A549 (cell line): Measurements from ENCODE around the gene HK1. TPM values are rescaled to one million over a fixed set of nuclear protein-coding genes. Genes with fewer than 3 reads are reported as not detected.
A peak's percentile ranks its signal among the peaks of the same experiment; 100 is the strongest.

ENCODE experiments used
- ATAC-seq, 2 experiments: fragments of 200-7000 bp in 1 of 2; fragments of >200 bp in 1 of 2; cut with Nextera tagmentation in 1 of 2; cut with Tn5 transposase in 1 of 2; 3 replicates each; pipeline versions ENCODE4 v1.8.0 to v1.9.1; 2018 to 2020; ENCODE audit warnings: mild to moderate bottlenecking in 1 of 2, moderate library complexity in 1 of 2
- CTCF ChIA-PET: fragments of 300-600 bp; sonication (Branson Sonifier 250); formaldehyde crosslinking; extraction: SDS; loops from one replicate; lab custom pipeline; 2021; ENCODE audit warnings: antibody characterized with exemption, inconsistent platforms; lab: Yijun Ruan, JAX
- POLR2A ChIA-PET: fragments of 350-600 bp; formaldehyde crosslinking; extraction: SDS; loops from one replicate; lab custom pipeline; 2021; ENCODE audit warnings: antibody characterized with exemption, inconsistent platforms; lab: Yijun Ruan, JAX
- DNase-seq, 2 experiments: peaks; one replicate each; pipeline versions ENCODE4 v3.0.0 to v3.0.0-alpha.2; 2011 to 2016; ENCODE audit warnings: low read depth in 1 of 2, low spot score in 1 of 2
- FAIRE-seq: peaks from 2 replicates; lab custom pipeline; 2011; peaks lifted over from hg19 to GRCh38; lab: Jason Lieb, UNC
- H3K27ac ChIP-seq, 2 experiments: fragments of >200 bp; sonication (Bioruptor Twin); formaldehyde crosslinking; 3 replicates each; pipeline ENCODE4 v1.5.1; 2016 to 2017
- H3K4me1 ChIP-seq: fragments of >200 bp; sonication (Bioruptor Twin); formaldehyde crosslinking; 3 replicates; pipeline ENCODE4 v1.6.1; 2016
- H3K4me2 ChIP-seq: fragments of >200 bp; sonication (Bioruptor Twin); formaldehyde crosslinking; 3 replicates; pipeline ENCODE4 v1.6.1; 2016
- H3K4me3 ChIP-seq: fragments of >200 bp; sonication (Bioruptor Twin); formaldehyde crosslinking; 3 replicates; pipeline ENCODE4 v1.5.1; 2016
- H3K9me3 ChIP-seq: fragments of >200 bp; sonication (Bioruptor Twin); formaldehyde crosslinking; 3 replicates; pipeline ENCODE4 v1.6.1; 2016
- CBX8 ChIP-seq: fragments of 200-600 bp; sonication (generic); IDR thresholded peaks from 2 replicates; pipeline ENCODE4 v1.6.1; 2016
- CEBPB ChIP-seq, 2 experiments: fragments of >200 bp in 1 of 2; sonication (Bioruptor Twin) in 1 of 2; formaldehyde crosslinking in 1 of 2; IDR thresholded peaks; 2 replicates each; pipeline ENCODE4 v1.6.1; 2012 to 2016
- CHD2 ChIP-seq: fragments of 150-350 bp; IDR thresholded peaks from 2 replicates; pipeline ENCODE4 v1.6.1; 2014; ENCODE audit warnings: low read length; ENCODE audit not compliant: partially characterized antibody
- CHD4 ChIP-seq: fragments of 200-600 bp; sonication (generic); IDR thresholded peaks from 2 replicates; pipeline ENCODE4 v1.6.1; 2016; ENCODE audit warnings: antibody characterized with exemption, mild to moderate bottlenecking, borderline replicate concordance
- E2F6 ChIP-seq: IDR thresholded peaks from 2 replicates; pipeline ENCODE4 v1.6.1; 2012; ENCODE audit warnings: low read depth, borderline replicate concordance
- EHF ChIP-seq: fragments of 250-450 bp; sonication (Bioruptor Pico); IDR thresholded peaks from 2 replicates; pipeline ENCODE4 v1.5.0; 2020; ENCODE audit warnings: mild to moderate bottlenecking
- FOSB ChIP-seq: fragments of 250-450 bp; sonication (Bioruptor Pico); IDR thresholded peaks from 2 replicates; pipeline ENCODE4 v1.5.0; 2020; ENCODE audit warnings: mild to moderate bottlenecking, moderate library complexity
- FOSL2 ChIP-seq, 2 experiments: fragments of 450-650 bp in 1 of 2; fragments of >200 bp in 1 of 2; sonication (Bioruptor Twin) in 1 of 2; formaldehyde crosslinking; IDR thresholded peaks; 2 replicates each; pipeline versions ENCODE4 v1.5.0 to v1.6.1; 2016 to 2020; ENCODE audit warnings: mild to moderate bottlenecking in 1 of 2, moderate library complexity in 1 of 2
- HDAC2 ChIP-seq: fragments of 200-600 bp; sonication (generic); IDR thresholded peaks from 2 replicates; pipeline ENCODE4 v1.6.1; 2016
- HOXA7 ChIP-seq: fragments of 250-450 bp; sonication (Bioruptor Pico); IDR thresholded peaks from 2 replicates; pipeline ENCODE4 v1.5.0; 2020; ENCODE audit warnings: mild to moderate bottlenecking, moderate library complexity
- HOXB13 ChIP-seq: fragments of 250-450 bp; sonication (Bioruptor Pico); IDR thresholded peaks from 2 replicates; pipeline ENCODE4 v1.5.0; 2020; ENCODE audit warnings: low read depth, mild to moderate bottlenecking, moderate library complexity
- HOXB5 ChIP-seq: fragments of 250-450 bp; sonication (Bioruptor Pico); IDR thresholded peaks from 2 replicates; pipeline ENCODE4 v1.5.0; 2020; ENCODE audit warnings: mild to moderate bottlenecking, moderate library complexity
- JUN ChIP-seq, 2 experiments: fragments of >200 bp; sonication (Bioruptor Twin); formaldehyde crosslinking; IDR thresholded peaks; 2 replicates in 1 of 2; 3 replicates in 1 of 2; pipeline ENCODE4 v1.6.1; 2016 to 2017
- KDM1A ChIP-seq: fragments of 200-600 bp; sonication (generic); IDR thresholded peaks from 2 replicates; pipeline ENCODE4 v1.6.1; 2016; ENCODE audit warnings: low read depth, mild to moderate bottlenecking
- KDM5A ChIP-seq: fragments of 200-600 bp; sonication (generic); IDR thresholded peaks from 2 replicates; pipeline ENCODE4 v1.6.1; 2016; ENCODE audit warnings: antibody characterized with exemption, mild to moderate bottlenecking
- MAFK ChIP-seq: fragments of 450-650 bp; IDR thresholded peaks from 2 replicates; pipeline ENCODE4 v1.6.1; 2014; ENCODE audit not compliant: partially characterized antibody
- MAZ ChIP-seq: fragments of 150-350 bp; IDR thresholded peaks from 2 replicates; pipeline ENCODE4 v1.6.1; 2014; ENCODE audit warnings: antibody characterized with exemption, low read depth, low read length, borderline replicate concordance
- MYC ChIP-seq: IDR thresholded peaks from 2 replicates; pipeline ENCODE4 v1.6.1; 2012; ENCODE audit warnings: mild to moderate bottlenecking, inconsistent platforms, low read length, improper control_type of control experiment, borderline replicate concordance
- NFE2L2 ChIP-seq: fragments of 150-350 bp; conservative IDR thresholded peaks from 2 replicates; pipeline ENCODE4 v1.6.1; 2014; ENCODE audit warnings: low read length
- NPAS2 ChIP-seq: fragments of 250-450 bp; sonication (Bioruptor Pico); IDR thresholded peaks from 2 replicates; pipeline ENCODE4 v1.8.0; 2022; ENCODE audit warnings: mild to moderate bottlenecking, moderate library complexity, borderline replicate concordance
- PHF8 ChIP-seq: fragments of 200-600 bp; sonication (generic); IDR thresholded peaks from 2 replicates; pipeline ENCODE4 v1.6.1; 2016; ENCODE audit warnings: low read depth, mild to moderate bottlenecking, antibody characterized with exemption, moderate library complexity, borderline replicate concordance
- POLR2A ChIP-seq: IDR thresholded peaks from 2 replicates; pipeline ENCODE4 v1.6.1; 2012; ENCODE audit warnings: mild to moderate bottlenecking, low read length
- POLR2AphosphoS2 ChIP-seq: conservative IDR thresholded peaks from 2 replicates; pipeline ENCODE4 v1.6.1; 2012; ENCODE audit warnings: low read length, improper control_type of control experiment, inconsistent platforms
- RAD21 ChIP-seq, 2 experiments: fragments of >200 bp in 1 of 2; sonication (Bioruptor Twin) in 1 of 2; formaldehyde crosslinking in 1 of 2; IDR thresholded peaks in 1 of 2; conservative IDR thresholded peaks in 1 of 2; 2 replicates in 1 of 2; 3 replicates in 1 of 2; pipeline ENCODE4 v1.6.1; 2012 to 2018; ENCODE audit warnings: inconsistent platforms in 1 of 2
- RARB ChIP-seq: fragments of 250-450 bp; sonication (Bioruptor Pico); IDR thresholded peaks from 2 replicates; pipeline ENCODE4 v1.8.0; 2021; ENCODE audit warnings: mild to moderate bottlenecking, moderate library complexity
- RCOR1 ChIP-seq: fragments of 150-350 bp; IDR thresholded peaks from 2 replicates; pipeline ENCODE4 v1.6.1; 2014; ENCODE audit warnings: antibody characterized with exemption, low read length, low read depth
- SMC3 ChIP-seq: fragments of >200 bp; sonication (Bioruptor Twin); formaldehyde crosslinking; IDR thresholded peaks from 3 replicates; pipeline ENCODE4 v1.6.1; 2018; ENCODE audit warnings: inconsistent platforms
- SREBF2 ChIP-seq: fragments of 450-650 bp; IDR thresholded peaks from 2 replicates; pipeline ENCODE4 v1.6.1; 2014; ENCODE audit warnings: mild to moderate bottlenecking, moderate library complexity
- TFCP2L1 ChIP-seq: fragments of 250-450 bp; sonication (Bioruptor Pico); IDR thresholded peaks from 2 replicates; pipeline ENCODE4 v1.5.0; 2021; ENCODE audit warnings: mild to moderate bottlenecking
- TP53 ChIP-seq: fragments of 250-450 bp; sonication (Bioruptor Pico); IDR thresholded peaks from 2 replicates; pipeline ENCODE4 v1.5.0; 2021; ENCODE audit warnings: mild to moderate bottlenecking, moderate library complexity
- ZFP36 ChIP-seq: fragments of 450-650 bp; IDR thresholded peaks from 2 replicates; pipeline ENCODE4 v1.6.1; 2014; ENCODE audit warnings: borderline replicate concordance; ENCODE audit not compliant: partially characterized antibody
- ZNF302 ChIP-seq: fragments of 250-450 bp; sonication (Bioruptor Pico); IDR thresholded peaks from 2 replicates; pipeline ENCODE4 v1.9.0; 2021; ENCODE audit warnings: inconsistent platforms, mild to moderate bottlenecking, moderate library complexity
- ZSCAN20 ChIP-seq: fragments of 250-450 bp; sonication (Bioruptor Pico); IDR thresholded peaks from 2 replicates; pipeline ENCODE4 v1.8.0; 2022; ENCODE audit warnings: mild to moderate bottlenecking, moderate library complexity
- WGBS: methylation state at CpG from one replicate; pipeline ENCODE4 v1.1.6; 2017; ENCODE audit errors: missing lambda C conversion rate; 5-methylcytosine and 5-hydroxymethylcytosine counted together
- polyA plus RNA-seq, 4 experiments: library from polyadenylated mRNA; depleted of rRNA in 3 of 4; stranded (reverse); fragments of >200 nt; fragmentation: RNase III in 1 of 4; extraction: RNeasy Plus Mini Kit Qiagen cat#74134 plus additional on column Dnase treatment in 1 of 4; gene quantifications; 2 replicates in 3 of 4; 3 replicates in 1 of 4; pipeline ENCODE4 v1.2.3, GENCODE V29; 2011 to 2017
- TF ChIP-seq, protein P1 (sequence below): fragments of >200 bp; sonication (Bioruptor Twin); formaldehyde crosslinking; IDR thresholded peaks from 2 replicates; pipeline ENCODE4 v1.6.1; 2016
- TF ChIP-seq, protein P2 (sequence below): IDR thresholded peaks from 2 replicates; pipeline ENCODE4 v1.6.1; 2012

HK1 gene
- polyA plus RNA-seq, 2 of the 4 experiments (the other 2 are of a cell fraction), result 17.3 to 58.9 TPM

DNA sequence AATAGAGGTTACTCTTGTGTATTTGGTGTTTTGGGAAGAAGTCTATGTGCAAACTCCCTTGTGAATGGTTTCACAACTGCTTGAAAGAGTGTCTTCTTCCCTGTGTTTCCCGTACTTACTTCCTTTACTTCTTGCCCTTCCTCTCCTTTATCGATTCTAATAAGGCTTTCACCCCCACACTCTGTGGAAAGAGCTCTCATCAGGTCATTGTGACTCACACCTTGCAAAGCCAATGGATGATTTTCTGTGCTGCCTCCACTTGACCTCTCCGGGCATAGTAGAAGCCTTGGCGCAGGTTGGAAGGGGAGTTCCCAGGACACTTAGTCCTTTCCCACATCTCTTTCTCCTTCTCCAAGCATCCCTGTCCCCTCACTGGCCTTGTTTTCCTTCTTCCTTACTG lies 166.7 kb downstream of the HK1 start:
- ATAC-seq (no peak), DNase-seq (no peak), FAIRE-seq (no peak)
- CTCF ChIA-PET, result interaction anchor here (1.5 to 2.2 kb wide), 2 partner anchors 17 to 62 kb away, joined by 8 to 10 read pairs; no protein-coding TSS in a partner anchor
- TF ChIP-seq FOSL2 (IDR thresholded peaks at IDR 0.05) (no peak), FOSL2 (CRISPR knock-in tag; IDR thresholded peaks at IDR 0.05) (peak; percentile 42; the same call in 1 of the 2 replicates), ZFP36 (no peak), FOSB (CRISPR knock-in tag) (no peak), TFCP2L1 (CRISPR knock-in tag) (no peak), CEBPB (IDR thresholded peaks at IDR 0.05) (0 out of 4 replicates have a peak, but pooled peaks of 1 of the 2 experiments have one; percentile 6), MAZ (no peak)
- Histone ChIP-seq H3K27ac (peak overlapping the region; percentile 92 to 94), H3K9me3 (0 out of 3 replicates have a peak, but pooled peaks cover 6% of the 10 kb centered on the region), H3K4me3 (no peak overlapping the region), H3K4me2 (peak overlapping the region; percentile 87), H3K4me1 (peaks cover 65% of the 10 kb centered on the region)
- 25% methylated on average over 4 of the region's 4 CpGs for WGBS
- POLR2A ChIA-PET, result no interaction called here

GRCh38 chr10:69446229-69446628 lies 167.9 kb downstream of the HK1 start:
- TF ChIP-seq KDM1A (peak; percentile 74; the same call in 1 of the 2 replicates), PHF8 (no peak), CHD4 (peak; percentile 47; the same call in 1 of the 2 replicates), CEBPB (IDR thresholded peaks at IDR 0.05) (peak; percentile 88 to 97; a peak in 3 of 4 replicates), CBX8 (no peak), MAFK (no peak), HOXB13 (CRISPR knock-in tag) (no peak), MYC (no peak), E2F6 (no peak), HDAC2 (no peak), ZNF302 (CRISPR knock-in tag) (no peak)
- TF ChIP-seq, protein P1, sequence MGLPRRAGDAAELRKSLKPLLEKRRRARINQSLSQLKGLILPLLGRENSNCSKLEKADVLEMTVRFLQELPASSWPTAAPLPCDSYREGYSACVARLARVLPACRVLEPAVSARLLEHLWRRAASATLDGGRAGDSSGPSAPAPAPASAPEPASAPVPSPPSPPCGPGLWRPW, result 0 out of 2 replicates have a peak, but pooled peaks have one; percentile 9

GRCh38 chr10:69446650-69447151 lies 168.4 kb downstream of the HK1 start:
- DNase-seq (peak; percentile 72 to 96), ATAC-seq (peak; percentile 69 to 70), FAIRE-seq (peak; percentile 96)
- Histone ChIP-seq H3K27ac (peak overlapping the region; percentile 92 to 94), H3K9me3 (0 out of 3 replicates have a peak, but pooled peaks cover 6% of the 10 kb centered on the region), H3K4me2 (peak overlapping the region; percentile 87), H3K4me3 (no peak overlapping the region), H3K4me1 (peaks cover 65% of the 10 kb centered on the region)
- POLR2A ChIA-PET, result interaction anchor here (0.6 to 1.8 kb wide), 6 partner anchors 9 to 61 kb away, joined by 3 to 9 read pairs (median 4); no protein-coding TSS in a partner anchor
- CTCF ChIA-PET, result interaction anchor here (1.0 to 5.9 kb wide), 9 partner anchors 11 to 190 kb away, joined by 4 to 57 read pairs (median 10); no protein-coding TSS in a partner anchor
- WGBS, result 2% methylated on average over 3 of the region's 3 CpGs
- TF ChIP-seq FOSL2 (IDR thresholded peaks at IDR 0.05), result peak; percentile 95
- peak; percentile 99 for TF ChIP-seq FOSL2 (CRISPR knock-in tag; IDR thresholded peaks at IDR 0.05)
- peak; percentile 78 to 86; a peak in 4 of 5 replicates for TF ChIP-seq JUN (IDR thresholded peaks at IDR 0.05)
- peak; percentile 59; the same call in 1 of the 2 replicates for TF ChIP-seq RARB (CRISPR knock-in tag)
- peak; percentile 88; the same call in 1 of the 2 replicates for TF ChIP-seq HOXA7
- no peak for TF ChIP-seq POLR2AphosphoS2
- TF ChIP-seq RAD21 (conservative IDR thresholded peaks at IDR 0.05 in 1 of 2, IDR thresholded peaks at IDR 0.05 in 1 of 2), result peak in 1 of 2 experiments; percentile 37; a peak in 3 of 5 replicates
- no peak for TF ChIP-seq CHD2
- peak; percentile 32; the same call in 1 of the 2 replicates for TF ChIP-seq TP53
- TF ChIP-seq SREBF2, result no peak
- TF ChIP-seq NPAS2 (CRISPR knock-in tag), result peak; percentile 53; the same call in 1 of the 2 replicates
- TF ChIP-seq POLR2A, result no peak
- TF ChIP-seq ZSCAN20 (CRISPR knock-in tag), result peak; percentile 90
- no peak for TF ChIP-seq RCOR1
- TF ChIP-seq SMC3, result peak; percentile 28; the same call in 2 of the 3 replicates
- no peak for TF ChIP-seq CEBPB (IDR thresholded peaks at IDR 0.05)
- TF ChIP-seq HOXB5 (CRISPR knock-in tag), result peak; percentile 91
- no peak for TF ChIP-seq KDM5A
- peak; percentile 90 for TF ChIP-seq EHF
- no peak for TF ChIP-seq MAZ
- TF ChIP-seq, protein P2, sequence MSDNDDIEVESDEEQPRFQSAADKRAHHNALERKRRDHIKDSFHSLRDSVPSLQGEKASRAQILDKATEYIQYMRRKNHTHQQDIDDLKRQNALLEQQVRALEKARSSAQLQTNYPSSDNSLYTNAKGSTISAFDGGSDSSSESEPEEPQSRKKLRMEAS, result peak; percentile 90
- no peak for TF ChIP-seq HDAC2
- TF ChIP-seq NFE2L2, result peak; percentile 76
- TF ChIP-seq FOSB (CRISPR knock-in tag), result peak; percentile 65

More at GRCh38 chr10:69446229-69446628, 167.9 kb downstream of the HK1 start:
- ChIA-PET POLR2A (interaction anchor here (1.0 to 1.8 kb wide), 5 partner anchors 8 to 61 kb away, joined by 3 to 9 read pairs (median 5); no protein-coding TSS in a partner anchor), CTCF (interaction anchor here (1.0 to 5.9 kb wide), 9 partner anchors 11 to 191 kb away, joined by 4 to 57 read pairs (median 10); no protein-coding TSS in a partner anchor)
- Histone ChIP-seq H3K9me3 (0 out of 3 replicates have a peak, but pooled peaks cover 6% of the 10 kb centered on the region), H3K27ac (peak overlapping the region; percentile 92 to 94), H3K4me1 (peaks cover 65% of the 10 kb centered on the region), H3K4me3 (no peak overlapping the region), H3K4me2 (peak overlapping the region; percentile 87)
- no peak for FAIRE-seq
- peak; percentile 10 to 33; a peak in 3 of 6 replicates for ATAC-seq
- DNase-seq, result peak in 1 of 2 experiments; percentile 80
